ENCODE measurements around the gene FAM114A2.

DNA sequence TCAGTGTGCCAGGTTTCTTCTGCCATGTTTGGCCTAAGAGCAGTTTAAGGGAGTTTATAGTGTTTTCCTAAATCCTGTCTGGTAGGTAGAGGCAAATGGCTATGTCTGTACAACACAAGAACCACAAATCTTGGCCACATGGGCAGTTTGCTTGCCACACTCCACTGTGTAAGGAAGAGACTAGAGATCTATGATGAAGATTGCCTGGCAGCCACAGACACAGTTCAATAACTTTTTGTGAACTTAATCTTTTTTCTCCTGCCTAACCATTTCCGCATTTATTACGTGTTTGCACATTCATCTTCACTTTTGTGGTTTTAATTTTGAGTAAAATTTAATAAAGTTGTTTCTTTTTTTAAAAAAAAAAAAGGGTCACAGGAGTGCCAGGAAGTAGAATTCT is 5.9 kb upstream of the FAM114A2 start:
- TF ChIP-seq GATA2 (IDR thresholded peaks at IDR 0.05; ENCODE audit: low read depth, low read length) (no peak), GATA3 (IDR thresholded peaks at IDR 0.05; ENCODE audit: low read depth, low read length) (no peak)
